ENCODE data around the gene DHRS4L2.
"Not testable (repeated sequence)": the region's sequence is repeated elsewhere in the genome, so short reads cannot be mapped to it uniquely, and the experiment has no call there.

Gene DHRS4L2

GRCh38 chr14:23974041-23974440 is 14.7 kb upstream of the DHRS4L2 start:
- DNase-seq, result not testable (repeated sequence)

GRCh38 chr14:23977208-23977607 is 11.5 kb upstream of the DHRS4L2 start:
- DNase-seq, result peak in 1 of 3 experiments; percentile 14

- not testable (repeated sequence) for DNase-seq
Observed at GRCh38 chr14:23981951-23982813, 6.5 kb upstream of the DHRS4L2 start.

- DNase-seq, result no peak
Observed at GRCh38 chr14:23984891-23985602, 3.7 kb upstream of the DHRS4L2 start.

GRCh38 chr14:23988223-23988606 is 514 bp upstream of the DHRS4L2 start:
- not testable (repeated sequence) for DNase-seq

- peak; percentile 48 to 91 (median 84) for DNase-seq
Observed at GRCh38 chr14:23989734-23990445, 1.2 kb downstream of the DHRS4L2 start.

- DNase-seq, result not testable (repeated sequence)
Observed at GRCh38 chr14:23990961-23991360, 2.2 kb downstream of the DHRS4L2 start.

- DNase-seq, result not testable (repeated sequence)
Observed at GRCh38 chr14:23993042-23993441, 4.3 kb downstream of the DHRS4L2 start.

GRCh38 chr14:23996009-23996408 is 7.3 kb downstream of the DHRS4L2 start:
- not testable (repeated sequence) for DNase-seq

- not testable (repeated sequence) for DNase-seq
Observed at GRCh38 chr14:23996825-23997224, 8.1 kb downstream of the DHRS4L2 start.

GRCh38 chr14:23999640-24000039 is 10.9 kb downstream of the DHRS4L2 start:
- DNase-seq, result not testable (repeated sequence)

GRCh38 chr14:24001078-24001477 is 12.3 kb downstream of the DHRS4L2 start:
- DNase-seq, result not testable (repeated sequence)

GRCh38 chr14:24001679-24002078 is 12.9 kb downstream of the DHRS4L2 start:
- DNase-seq, result not testable (repeated sequence)

GRCh38 chr14:24006471-24006816 is 17.7 kb downstream of the DHRS4L2 start:
- DNase-seq, result not testable (repeated sequence)

GRCh38 chr14:24006817-24007652 is 18.3 kb downstream of the DHRS4L2 start:
- DNase-seq, result peak; percentile 74 to 88 (median 78)

- DNase-seq, result no peak
Observed at GRCh38 chr14:24011051-24011450, 22.3 kb downstream of the DHRS4L2 start.

- DNase-seq, result peak in 1 of 3 experiments; percentile 49
Observed at GRCh38 chr14:24012726-24013273, 24.1 kb downstream of the DHRS4L2 start.

GRCh38 chr14:24013654-24014514 is 25.2 kb downstream of the DHRS4L2 start:
- peak; percentile 61 to 90 (median 88) for DNase-seq

GRCh38 chr14:24015745-24016144 is 27.0 kb downstream of the DHRS4L2 start:
- DNase-seq, result not testable (repeated sequence)

GRCh38 chr14:24018978-24019377 is 30.2 kb downstream of the DHRS4L2 start:
- not testable (repeated sequence) for DNase-seq

- not testable (repeated sequence) for DNase-seq
Observed at GRCh38 chr14:24019944-24020343, 31.2 kb downstream of the DHRS4L2 start.
